ENCODE results near the gene RTP5.

DNA sequence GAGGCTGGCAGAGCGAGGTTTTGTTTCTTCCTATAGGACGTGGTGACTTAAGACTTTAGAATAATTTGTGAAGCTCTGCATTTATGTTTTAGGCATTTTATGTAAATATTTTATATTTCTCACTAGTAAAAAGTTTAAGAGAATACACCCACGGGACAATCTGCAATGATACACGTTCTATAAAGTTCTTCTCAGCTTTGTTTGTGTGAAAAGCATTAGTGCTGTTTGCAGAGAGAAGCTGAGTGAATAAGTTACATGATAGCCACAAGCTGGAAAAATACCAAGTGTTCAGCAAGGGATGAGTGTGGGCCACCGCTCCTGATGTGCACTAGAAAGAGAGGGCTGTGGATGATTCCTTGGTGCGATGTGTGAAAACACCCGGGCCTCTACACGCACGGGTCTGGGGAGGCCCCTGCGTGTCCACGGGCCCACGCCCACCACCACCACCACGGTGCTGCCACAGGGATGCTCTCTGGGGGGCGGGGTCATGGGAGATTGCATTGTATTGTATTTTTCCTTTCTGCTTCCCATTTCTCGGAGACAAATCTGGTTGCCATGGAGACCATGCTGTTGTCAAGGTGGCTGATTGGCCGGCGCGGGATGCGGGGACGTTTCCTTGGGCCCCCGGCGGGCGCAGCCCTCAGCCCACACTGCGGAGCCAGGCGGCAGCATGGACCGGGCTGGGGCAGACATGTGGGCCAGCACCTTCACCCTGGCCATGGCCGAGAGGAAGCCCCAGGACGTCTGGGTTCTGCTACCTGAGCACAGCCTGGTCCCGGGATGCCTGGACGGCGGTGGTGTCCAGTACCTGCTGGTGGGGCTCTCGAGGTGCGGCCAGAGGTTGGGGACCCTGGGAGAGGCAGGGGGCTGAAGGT, at the start of gene RTP5:
- TF ChIP-seq, protein P1, sequence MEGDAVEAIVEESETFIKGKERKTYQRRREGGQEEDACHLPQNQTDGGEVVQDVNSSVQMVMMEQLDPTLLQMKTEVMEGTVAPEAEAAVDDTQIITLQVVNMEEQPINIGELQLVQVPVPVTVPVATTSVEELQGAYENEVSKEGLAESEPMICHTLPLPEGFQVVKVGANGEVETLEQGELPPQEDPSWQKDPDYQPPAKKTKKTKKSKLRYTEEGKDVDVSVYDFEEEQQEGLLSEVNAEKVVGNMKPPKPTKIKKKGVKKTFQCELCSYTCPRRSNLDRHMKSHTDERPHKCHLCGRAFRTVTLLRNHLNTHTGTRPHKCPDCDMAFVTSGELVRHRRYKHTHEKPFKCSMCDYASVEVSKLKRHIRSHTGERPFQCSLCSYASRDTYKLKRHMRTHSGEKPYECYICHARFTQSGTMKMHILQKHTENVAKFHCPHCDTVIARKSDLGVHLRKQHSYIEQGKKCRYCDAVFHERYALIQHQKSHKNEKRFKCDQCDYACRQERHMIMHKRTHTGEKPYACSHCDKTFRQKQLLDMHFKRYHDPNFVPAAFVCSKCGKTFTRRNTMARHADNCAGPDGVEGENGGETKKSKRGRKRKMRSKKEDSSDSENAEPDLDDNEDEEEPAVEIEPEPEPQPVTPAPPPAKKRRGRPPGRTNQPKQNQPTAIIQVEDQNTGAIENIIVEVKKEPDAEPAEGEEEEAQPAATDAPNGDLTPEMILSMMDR (IDR thresholded peaks at IDR 0.05): no peak
- no peak for TF ChIP-seq POLR2A (IDR thresholded peaks at IDR 0.05)
- no peak for TF ChIP-seq EP300 (IDR thresholded peaks at IDR 0.05)
